ENCODE results near the gene TBX1. TPM values are rescaled to one million over a fixed set of nuclear protein-coding genes. Genes with fewer than 3 reads are reported as not detected.

Gene TBX1
- total RNA-seq, 4 donors from 2014 or later, result 7.6 to 34.3 (median 18.5) TPM

GRCh38 chr22:19717691-19718455, 42.7 kb upstream of the TBX1 start:
- peaks cover 15 to 31% of the 10 kb centered on the region in 2 donors for H3K4me1 ChIP-seq
- DNase-seq, result peak; percentile 68 to 74
- 22 to 35% methylated on average over 30 to 48 of the region's 96 CpGs for whole genome bisulfite sequencing, 2 donors
- H3K36me3 ChIP-seq, result peaks cover 0 to 12% of the 10 kb centered on the region in 2 donors
- H3K9me3 ChIP-seq, result no peaks in the 10 kb centered on the region
- intact Hi-C loops (cut with DNase I), result loop anchor here (2.0 kb wide), 1 partner anchor 39 kb away; no protein-coding TSS in a partner anchor
- H3K27ac ChIP-seq, result peak overlapping the region in 1 of 3 donors; percentile 15
- no peaks in the 10 kb centered on the region for H3K27me3 ChIP-seq
- H3K4me3 ChIP-seq (replicated peaks in 1 of 3), result peak overlapping the region in 1 of 3 donors; percentile 36
- TF ChIP-seq CTCF (IDR thresholded peaks at IDR 0.05) (peak; percentile 43 to 99 (median 98)), POLR2A (IDR thresholded peaks at IDR 0.05) (no peak)

- TF ChIP-seq POLR2A (IDR thresholded peaks at IDR 0.05), result no peak
- no peak for TF ChIP-seq CTCF (IDR thresholded peaks at IDR 0.05)
- Histone ChIP-seq H3K27ac (peak overlapping the region in 2 of 3 donors; percentile 15 to 50), H3K27me3 (no peaks in the 10 kb centered on the region), H3K9me3 (no peaks in the 10 kb centered on the region), H3K4me1 (peaks cover 15 to 37% of the 10 kb centered on the region in 2 donors), H3K4me3 (replicated peaks in 1 of 3) (peak overlapping the region in 1 of 3 donors; percentile 36), H3K36me3 (peaks cover 0 to 12% of the 10 kb centered on the region in 2 donors)
- no peak for DNase-seq
- intact Hi-C loops (cut with DNase I), result no loop called here
- WGBS, 2 donors, result no CpG with 5 or more reads among the region's 70 CpGs
Measured at GRCh38 chr22:19718456-19719049, 42.0 kb upstream of the TBX1 start.

GRCh38 chr22:19719050-19719482, 41.5 kb upstream of the TBX1 start:
- Histone ChIP-seq H3K9me3 (no peaks in the 10 kb centered on the region), H3K27me3 (no peaks in the 10 kb centered on the region), H3K36me3 (peaks cover 0 to 12% of the 10 kb centered on the region in 2 donors), H3K4me1 (peaks cover 15 to 38% of the 10 kb centered on the region in 2 donors), H3K4me3 (replicated peaks in 1 of 3) (peak overlapping the region in 1 of 3 donors; percentile 36), H3K27ac (peak overlapping the region in 1 of 3 donors; percentile 50)
- WGBS, 2 donors, result 85 to 89% methylated on average over 6 to 7 of the region's 31 CpGs
- no peak for DNase-seq
- no peak for TF ChIP-seq POLR2A (IDR thresholded peaks at IDR 0.05)
- TF ChIP-seq CTCF (IDR thresholded peaks at IDR 0.05), result no peak
- intact Hi-C loops (cut with DNase I), result no loop called here

- H3K36me3 ChIP-seq, result peaks cover 0 to 12% of the 10 kb centered on the region in 2 donors
- intact Hi-C loops (cut with DNase I), result no loop called here
- 88 to 92% methylated on average over 8 to 12 of the region's 12 CpGs for WGBS, 2 donors
- H3K4me1 ChIP-seq, result peaks cover 15 to 40% of the 10 kb centered on the region in 2 donors
- no peaks in the 10 kb centered on the region for H3K27me3 ChIP-seq
- H3K27ac ChIP-seq, result no peak overlapping the region
- H3K4me3 ChIP-seq (replicated peaks in 1 of 3), result no peak overlapping the region
- no peaks in the 10 kb centered on the region for H3K9me3 ChIP-seq
- DNase-seq, result no peak
- TF ChIP-seq CTCF (IDR thresholded peaks at IDR 0.05) (no peak), POLR2A (IDR thresholded peaks at IDR 0.05) (no peak)
Measured at GRCh38 chr22:19719488-19720021, 41.0 kb upstream of the TBX1 start.
